NOMO-1 treated with dmso at 0.1 percent for 144 hours (cell line): ENCODE measurements around the gene STH.
"Not testable (repeated sequence)": the region's sequence is repeated elsewhere in the genome, so short reads cannot be mapped to it uniquely, and the experiment has no call there.

Experiments used
- DNase-seq: peaks from one replicate; lab custom pipeline; 2025; ENCODE audit not compliant: unreplicated experiment; lab: John Stamatoyannopoulos, UW

Gene STH, protein sequence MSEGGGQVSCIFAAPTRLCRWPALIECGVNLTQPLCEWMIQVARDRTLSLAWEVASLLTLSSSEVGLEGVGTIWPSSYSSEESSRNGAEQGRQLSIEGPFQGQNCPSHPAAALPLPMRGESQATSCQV

DNA sequence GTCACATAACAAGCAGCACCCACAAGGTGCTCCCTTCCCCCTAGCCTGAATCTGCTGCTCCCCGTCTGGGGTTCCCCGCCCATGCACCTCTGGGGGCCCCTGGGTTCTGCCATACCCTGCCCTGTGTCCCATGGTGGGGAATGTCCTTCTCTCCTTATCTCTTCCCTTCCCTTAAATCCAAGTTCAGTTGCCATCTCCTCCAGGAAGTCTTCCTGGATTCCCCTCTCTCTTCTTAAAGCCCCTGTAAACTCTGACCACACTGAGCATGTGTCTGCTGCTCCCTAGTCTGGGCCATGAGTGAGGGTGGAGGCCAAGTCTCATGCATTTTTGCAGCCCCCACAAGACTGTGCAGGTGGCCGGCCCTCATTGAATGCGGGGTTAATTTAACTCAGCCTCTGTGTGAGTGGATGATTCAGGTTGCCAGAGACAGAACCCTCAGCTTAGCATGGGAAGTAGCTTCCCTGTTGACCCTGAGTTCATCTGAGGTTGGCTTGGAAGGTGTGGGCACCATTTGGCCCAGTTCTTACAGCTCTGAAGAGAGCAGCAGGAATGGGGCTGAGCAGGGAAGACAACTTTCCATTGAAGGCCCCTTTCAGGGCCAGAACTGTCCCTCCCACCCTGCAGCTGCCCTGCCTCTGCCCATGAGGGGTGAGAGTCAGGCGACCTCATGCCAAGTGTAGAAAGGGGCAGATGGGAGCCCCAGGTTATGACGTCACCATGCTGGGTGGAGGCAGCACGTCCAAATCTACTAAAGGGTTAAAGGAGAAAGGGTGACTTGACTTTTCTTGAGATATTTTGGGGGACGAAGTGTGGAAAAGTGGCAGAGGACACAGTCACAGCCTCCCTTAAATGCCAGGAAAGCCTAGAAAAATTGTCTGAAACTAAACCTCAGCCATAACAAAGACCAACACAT is at the start of gene STH:
TSS of gene STH (plus strand) at position 264 of the 913 bp plus-strand sequence. CDS start at position 294, 30 bp downstream.
- no peak for DNase-seq

DNA sequence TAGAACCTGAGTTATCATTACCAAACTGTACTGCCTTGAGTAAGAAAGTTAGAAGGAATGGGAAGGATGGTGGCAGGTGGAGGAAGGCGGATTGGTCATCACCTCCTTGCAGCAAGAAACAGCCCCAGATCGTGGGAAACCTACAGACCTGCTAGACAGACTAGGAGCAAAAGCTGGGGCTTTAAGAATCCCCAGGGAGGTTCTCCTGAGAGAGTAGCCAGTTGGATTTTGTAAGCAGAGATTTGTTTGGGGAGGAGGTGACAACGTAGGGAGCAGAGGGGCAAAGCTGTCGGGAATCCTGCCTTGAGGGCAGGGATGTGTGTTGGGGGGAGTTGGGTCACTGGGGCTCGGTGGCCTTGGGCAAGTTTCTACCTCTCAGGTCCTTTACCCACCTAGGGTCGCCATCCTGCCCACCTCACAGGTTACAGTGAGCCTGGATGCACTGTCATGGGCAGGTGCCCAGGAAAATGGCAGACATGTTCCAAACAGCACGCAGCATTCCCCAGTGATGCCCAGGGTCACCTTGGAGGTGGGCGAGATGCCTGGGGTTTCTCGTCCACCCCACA is 49.2 kb upstream of the STH start:
- DNase-seq: no peak

DNA sequence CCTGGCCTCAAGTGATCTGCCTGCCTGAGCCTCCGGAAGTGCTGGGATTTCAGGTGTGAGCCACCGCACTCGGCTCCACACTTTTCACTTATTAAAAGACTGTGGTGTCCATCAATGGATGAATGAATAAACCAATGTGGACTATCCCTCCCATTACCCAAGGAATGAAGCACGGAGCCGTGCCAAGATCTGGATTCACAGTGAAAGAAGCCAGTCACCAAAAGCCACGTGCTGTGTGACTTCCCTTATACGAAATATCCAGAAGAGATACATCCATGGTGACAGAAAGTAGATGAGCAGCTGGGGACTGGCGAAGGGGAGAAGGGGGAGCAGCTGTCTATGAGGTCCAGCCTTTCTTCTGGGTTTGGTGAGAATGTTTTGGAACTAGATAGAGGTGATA is 48.2 kb upstream of the STH start:
- no peak for DNase-seq

DNA sequence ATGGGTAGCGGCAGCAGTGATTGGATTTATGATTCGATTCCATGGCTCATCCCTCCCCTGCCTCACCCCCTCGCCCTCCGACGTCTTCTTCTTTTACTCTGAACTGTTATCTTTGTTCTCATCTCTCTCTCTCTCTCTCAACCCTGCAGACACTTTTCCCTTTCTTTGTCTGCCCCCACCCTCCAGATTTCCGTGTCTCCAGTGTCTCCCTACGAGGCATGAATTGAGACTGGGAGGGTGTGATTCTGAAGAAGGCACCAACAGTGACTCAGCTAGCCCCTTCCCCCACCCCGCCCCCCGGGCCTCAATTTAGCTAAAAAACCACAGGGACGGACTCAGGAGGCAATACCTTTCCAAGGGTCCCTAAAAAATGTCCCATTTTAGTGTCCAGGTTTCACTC is 47.6 kb upstream of the STH start:
- no peak for DNase-seq

DNA sequence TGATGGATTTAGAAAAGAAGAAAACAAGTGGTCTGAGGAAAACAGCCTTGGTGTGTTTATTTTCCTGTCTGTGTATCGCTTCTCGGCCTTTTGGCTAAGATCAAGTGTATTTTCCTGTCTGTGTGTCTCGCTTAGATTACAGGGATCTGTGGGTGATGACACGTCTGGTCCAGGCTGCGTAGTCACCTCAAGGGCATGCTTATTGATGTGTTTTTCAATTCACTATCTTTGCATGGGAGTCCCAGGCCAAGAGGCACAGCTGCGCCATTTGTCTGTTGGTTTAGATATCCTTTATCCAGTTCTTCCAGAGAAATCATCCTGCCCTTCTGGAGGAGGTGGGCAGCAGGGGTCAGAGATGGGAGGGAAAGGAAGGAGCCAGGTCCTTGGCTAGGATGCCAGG is 47.1 kb upstream of the STH start:
- DNase-seq: no peak

DNA sequence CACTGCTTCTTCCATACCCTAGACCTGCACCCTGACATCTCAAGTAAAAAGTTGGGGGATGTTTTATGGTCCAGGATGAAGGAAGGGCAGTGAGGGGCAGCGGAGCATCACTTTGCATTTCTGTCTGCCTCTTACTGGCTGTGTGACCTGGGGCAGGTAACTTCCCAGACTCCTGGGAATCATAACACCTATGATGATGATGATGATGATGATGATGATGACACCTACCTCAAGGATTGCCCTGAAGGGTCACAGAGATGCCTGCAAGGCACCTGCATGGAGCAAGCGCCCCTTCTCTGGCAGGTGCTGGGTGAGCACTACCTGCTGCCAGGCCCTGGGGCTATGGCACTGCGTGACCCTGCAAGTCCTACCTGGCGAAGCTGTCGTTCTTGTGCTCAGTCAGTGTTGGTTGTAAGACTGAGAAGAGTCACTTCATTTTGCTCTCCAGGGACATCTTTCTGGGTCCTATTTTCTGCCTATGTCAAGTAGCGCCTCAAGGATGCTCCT is 46.2 kb upstream of the STH start:
- DNase-seq: no peak

DNA sequence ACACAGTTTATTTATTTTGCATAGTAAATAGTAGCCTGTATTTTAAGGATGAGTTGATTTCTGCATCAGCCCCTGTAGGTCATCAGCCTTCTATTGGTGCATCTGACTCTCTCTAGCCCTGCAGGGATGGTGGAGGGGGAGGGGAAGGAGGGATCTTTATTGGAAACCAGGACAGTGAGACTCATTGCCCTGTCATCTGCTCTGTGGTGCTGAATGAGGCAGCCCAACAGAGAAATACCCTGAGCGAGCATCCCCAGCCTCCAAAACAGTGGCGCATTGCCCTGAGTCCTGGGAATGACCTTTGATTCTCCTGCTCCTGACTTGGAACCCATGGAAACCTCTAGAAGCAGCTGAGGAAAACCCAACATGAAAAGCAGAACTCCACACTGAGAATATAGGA is 45.5 kb upstream of the STH start:
- no peak for DNase-seq

DNA sequence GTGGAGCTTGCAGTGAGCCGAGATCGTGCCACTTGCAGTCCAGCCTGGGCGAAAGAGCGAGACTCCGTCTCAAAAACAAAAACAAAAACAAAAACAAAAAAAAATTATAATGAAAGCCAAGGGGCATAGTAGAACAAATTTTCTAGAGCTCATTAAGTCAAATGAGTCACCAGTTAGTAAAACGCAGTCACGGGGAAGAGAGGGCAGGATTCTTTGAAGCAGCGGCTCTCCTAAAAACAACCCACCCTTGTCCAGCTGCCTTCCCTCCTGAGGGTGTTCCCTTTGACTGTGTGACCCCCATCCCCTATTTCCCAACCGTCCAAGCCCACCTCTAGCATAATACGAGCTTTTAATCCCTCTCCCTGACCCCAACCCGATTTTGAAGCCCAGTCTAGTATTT is 44.1 kb upstream of the STH start:
- no peak for DNase-seq

DNA sequence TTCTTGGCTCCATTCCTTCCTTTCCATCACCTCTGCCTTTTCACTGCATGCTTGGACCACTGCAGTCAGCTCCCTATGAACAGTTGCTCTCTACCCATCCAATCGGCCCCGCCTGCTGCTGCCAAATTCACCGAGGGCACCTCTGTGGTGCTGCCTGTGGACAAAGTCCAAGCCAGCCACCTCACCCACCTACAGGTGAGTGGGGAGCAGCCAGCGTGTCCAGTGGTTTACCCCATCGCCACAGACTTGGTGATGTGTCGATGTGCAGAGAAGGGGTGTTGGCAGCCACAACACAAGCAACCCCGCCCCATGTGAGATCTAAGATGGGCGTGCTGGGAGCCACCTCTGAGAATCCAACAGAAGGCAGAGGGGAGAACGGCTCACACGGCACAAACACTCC is 43.7 kb upstream of the STH start:
- DNase-seq: no peak

DNA sequence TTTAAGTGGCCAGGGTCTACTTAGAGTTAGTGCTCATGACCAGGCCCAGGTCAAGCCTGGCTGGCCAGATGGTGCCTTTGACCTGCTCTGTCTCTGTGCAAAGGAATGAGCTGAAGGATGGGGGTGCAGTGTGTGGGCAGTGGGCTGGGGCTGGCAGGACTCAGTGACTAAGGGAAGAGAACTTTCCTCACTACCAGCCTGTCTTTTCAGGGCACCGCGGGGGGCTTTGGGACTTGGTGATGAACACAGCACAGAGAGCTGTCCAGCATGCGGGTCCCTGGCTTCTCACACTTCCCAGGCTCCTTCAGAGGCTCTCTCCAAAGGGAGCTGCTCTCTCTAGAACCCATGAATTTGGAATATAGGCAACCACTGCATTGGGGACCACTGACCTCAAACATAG is 43.0 kb upstream of the STH start:
- no peak for DNase-seq

DNA sequence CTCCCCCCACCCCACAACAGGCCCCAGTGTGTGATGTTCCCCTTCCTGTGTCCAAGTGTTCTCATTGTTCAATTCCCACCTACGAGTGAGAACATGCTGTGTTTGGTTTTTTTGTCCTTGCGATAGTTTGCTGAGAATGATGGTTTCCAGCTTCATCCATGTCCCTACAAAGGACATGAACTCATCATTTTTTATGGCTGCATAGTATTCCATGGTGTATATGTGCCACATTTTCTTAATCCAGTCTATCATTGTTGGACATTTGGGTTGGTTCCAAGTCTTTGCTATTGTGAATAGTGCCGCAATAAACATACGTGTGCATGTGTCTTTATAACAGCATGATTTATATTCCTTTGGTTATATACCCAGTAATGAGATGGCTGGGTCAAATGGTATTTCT is 42.3 kb upstream of the STH start:
- not testable (repeated sequence) for DNase-seq

DNA sequence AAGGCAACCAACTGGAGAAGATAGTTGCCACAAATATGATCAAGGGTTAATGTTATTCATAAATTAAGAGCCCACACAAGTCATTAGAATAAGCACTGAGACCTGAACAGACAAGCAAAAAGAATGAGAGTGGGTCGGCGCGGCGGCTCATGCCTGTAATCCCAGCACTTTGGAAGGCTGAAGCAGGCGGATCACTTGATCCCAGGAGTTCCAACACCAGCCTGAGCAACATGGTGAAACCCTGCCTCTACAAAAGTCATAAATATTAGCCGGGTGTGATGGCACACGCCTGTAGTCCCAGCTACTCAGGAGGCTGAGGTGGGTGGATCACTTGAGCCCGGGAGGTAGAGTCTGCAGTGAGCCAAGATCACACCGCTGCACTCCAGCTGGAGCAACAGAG is 40.7 kb upstream of the STH start:
- no peak for DNase-seq

DNA sequence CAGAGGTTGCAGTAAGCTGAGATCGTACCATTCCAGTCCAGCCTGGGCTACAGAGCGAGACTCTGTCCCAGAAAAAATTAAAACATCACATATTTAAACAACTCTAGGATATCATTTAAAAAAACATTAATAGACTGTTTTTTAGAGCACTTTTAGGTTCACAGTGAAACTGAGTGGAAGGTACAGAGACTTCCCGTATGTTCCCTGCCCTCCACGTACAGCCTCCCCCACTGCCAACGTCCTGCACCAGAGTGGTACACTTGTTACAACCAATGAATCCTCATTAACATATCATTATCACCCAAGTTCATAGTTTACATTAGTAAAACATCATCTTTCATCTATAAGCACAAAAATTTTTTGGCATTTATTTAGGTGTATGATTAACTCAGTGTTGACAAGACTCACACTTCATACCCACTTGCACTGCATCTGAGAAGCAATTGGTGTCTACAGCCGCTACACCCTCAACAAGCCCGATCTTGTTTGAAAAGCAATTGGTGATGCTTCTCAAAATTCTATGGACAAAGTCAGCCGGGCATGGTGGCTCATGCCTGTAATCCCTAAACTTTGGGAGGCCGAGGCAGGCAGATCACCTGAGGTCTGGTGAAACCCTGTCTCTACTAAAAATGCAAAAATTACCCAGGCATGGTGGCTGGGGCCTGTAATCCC is 39.9 kb upstream of the STH start:
- DNase-seq: no peak

DNA sequence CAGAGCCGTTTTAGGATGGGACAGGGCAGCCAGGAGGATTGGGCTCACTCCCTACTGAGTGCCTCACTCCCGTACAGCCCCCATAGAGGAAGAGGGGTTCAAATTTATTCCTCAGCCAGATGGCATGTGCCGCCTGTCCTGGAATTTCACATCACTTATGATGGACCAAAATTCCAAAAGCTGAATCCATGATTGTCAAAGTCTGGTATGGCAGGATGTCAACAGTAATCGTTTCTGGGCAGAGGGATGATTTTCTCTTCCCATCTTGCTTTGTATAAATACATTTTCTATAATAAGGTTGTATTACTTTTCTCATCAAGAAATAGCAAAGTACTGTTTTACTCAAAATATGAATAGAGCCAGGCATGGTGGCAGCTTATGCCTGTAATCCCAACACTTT is 38.7 kb upstream of the STH start:
- DNase-seq: no peak

DNA sequence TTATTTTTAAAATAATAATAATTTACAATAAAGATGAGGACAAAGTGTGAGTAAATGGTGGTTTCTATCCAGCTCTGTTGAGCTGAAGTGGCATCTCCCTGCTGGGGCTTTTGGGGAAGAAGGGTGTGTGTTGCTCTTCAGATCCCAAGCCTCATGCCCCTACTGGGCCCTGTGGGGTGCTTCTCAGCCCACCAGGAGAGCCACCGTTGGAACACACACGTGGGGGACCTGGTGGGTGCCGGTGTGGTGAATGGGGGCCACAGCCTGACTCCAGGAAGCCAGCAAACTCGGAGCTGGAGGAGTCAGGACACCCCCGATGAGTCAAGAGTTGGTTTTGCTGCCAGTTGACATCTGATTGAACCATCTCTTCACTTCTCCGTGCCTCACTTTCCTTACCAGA is 37.8 kb upstream of the STH start:
- DNase-seq: no peak

DNA sequence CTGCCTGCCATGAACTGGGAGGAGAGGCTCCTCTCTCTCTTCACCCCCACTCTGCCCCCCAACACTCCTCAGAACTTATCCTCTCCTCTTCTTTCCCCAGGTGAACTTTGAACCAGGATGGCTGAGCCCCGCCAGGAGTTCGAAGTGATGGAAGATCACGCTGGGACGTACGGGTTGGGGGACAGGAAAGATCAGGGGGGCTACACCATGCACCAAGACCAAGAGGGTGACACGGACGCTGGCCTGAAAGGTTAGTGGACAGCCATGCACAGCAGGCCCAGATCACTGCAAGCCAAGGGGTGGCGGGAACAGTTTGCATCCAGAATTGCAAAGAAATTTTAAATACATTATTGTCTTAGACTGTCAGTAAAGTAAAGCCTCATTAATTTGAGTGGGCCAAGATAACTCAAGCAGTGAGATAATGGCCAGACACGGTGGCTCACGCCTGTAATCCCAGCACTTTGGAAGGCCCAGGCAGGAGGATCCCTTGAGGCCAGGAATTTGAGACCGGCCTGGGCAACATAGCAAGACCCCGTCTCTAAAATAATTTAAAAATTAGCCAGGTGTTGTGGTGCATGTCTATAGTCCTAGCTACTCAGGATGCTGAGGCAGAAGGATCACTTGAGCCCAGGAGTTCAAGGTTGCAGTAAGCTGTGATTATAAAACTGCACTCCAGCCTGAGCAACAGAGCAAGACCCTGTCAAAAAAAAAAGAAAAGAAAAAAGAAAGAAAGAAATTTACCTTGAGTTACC is 36.7 kb upstream of the STH start:
- no peak for DNase-seq

DNA sequence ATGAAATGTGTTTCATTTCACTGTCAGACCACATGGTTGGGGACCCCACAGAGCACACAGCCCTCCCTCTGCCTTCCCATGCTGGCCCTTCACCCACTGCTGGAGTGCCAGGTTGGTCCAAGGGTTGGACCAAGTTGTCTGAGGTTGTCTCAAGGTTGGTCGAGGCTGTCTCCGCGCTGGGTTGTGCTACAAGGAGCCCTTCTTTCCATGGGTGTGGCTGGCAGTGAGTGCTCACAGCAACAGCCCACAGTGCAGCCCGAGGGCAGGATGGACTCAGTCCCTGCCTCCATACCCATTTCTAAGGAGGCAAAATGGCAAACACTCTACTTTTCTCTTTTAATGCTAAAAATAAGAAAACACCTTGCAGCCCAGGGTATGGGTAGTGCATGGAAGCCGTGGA is 35.8 kb upstream of the STH start:
- DNase-seq: no peak

DNA sequence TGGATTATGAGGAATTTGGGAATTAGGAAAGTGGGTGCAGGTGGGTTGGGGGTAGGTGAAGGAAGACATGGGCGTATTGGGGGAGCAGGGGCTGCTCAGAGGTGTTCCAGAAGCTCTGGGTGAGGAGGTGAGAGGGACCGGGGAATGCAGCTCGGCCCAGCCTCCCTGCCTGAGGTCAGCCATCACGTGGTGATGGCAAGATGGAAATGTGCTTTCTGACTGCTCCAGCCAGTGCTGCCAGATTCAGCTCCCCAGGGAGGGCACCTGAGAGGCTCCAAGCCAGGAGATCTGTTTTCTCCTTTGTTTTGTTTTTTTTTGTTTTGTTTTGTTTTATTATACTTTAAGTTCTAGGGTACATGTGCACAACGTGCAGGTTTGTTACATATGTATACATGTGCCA is 35.2 kb upstream of the STH start:
- DNase-seq: no peak

DNA sequence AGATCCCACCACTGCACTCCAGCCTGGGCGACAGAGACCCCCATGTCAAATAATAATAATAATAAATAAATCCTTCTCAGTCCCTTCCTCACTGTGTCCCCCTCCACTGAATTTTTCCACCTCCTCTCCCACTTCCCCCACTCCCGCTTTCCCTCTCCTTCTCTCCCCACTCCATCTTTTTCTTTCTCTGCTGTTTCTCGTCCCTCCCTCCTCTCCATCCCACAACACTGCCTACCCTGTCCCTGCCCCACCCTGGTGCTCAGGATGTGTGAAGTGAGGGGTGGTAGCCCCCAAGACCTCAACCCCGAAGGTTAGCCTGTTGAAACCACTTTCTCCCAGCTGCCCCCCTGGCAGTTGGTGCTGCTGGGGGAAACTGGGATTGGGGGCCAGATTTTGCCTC is 34.4 kb upstream of the STH start:
- DNase-seq: no peak

DNA sequence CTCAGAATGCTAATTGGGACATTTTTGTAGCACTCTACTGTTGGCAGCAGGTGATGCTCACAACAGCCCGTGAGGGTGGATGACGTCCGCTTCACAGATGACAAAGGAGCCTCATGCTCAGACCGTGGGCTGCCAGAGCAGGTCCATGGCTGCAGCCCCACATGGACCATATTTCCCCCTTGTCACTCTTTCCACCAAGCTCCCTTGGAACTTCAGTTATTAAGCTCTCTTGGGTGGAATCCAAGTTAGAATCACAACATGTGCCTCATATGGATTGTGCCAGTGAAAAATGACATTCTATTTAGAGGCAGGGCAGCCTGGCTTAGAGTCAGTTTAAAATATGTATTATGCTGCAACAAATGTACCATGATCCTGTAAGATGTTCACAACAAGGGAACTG is 33.2 kb upstream of the STH start:
- no peak for DNase-seq
